SU-DHL-6 (cell line): ENCODE measurements around the gene ROS1.

Experiments
- EZH2phosphoT487 ChIP-seq: fragments of 200-600 bp; sonication (generic), shearing (Covaris generic); conservative IDR thresholded peaks from 2 replicates; pipeline ENCODE4 v1.6.1; 2018; ENCODE audit warnings: mild to moderate bottlenecking, antibody characterized with exemption, low read length, moderate library complexity, mixed read lengths
- TF ChIP-seq, protein P1 (sequence below): fragments of 200-600 bp; sonication (generic); IDR thresholded peaks from one replicate; pipeline ENCODE4 v1.5.1; 2017; ENCODE audit warnings: antibody characterized with exemption, mild to moderate bottlenecking, low read length, moderate library complexity; ENCODE audit not compliant: insufficient read depth, poor library complexity, severe bottlenecking

DNA sequence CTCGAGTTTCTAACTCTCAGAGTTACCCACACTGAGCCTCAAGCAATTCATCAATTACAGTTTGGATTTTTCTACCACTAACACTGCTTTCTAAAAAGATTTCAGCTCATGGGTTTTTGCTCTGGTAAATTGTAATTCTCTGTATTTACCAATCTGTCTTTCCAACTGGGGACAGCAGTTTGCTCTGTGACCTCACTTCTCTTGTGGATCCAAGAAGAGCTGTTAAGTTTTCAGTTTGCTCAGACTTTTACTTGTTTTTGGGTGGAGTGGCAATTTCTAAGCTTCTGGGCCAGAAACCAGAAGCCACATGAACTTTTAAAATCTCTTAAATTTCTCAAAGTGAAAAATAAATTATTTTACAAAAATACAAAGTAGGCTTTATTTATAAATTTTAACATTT, 74.2 kb downstream of the ROS1 start:
- TF ChIP-seq, protein P1, sequence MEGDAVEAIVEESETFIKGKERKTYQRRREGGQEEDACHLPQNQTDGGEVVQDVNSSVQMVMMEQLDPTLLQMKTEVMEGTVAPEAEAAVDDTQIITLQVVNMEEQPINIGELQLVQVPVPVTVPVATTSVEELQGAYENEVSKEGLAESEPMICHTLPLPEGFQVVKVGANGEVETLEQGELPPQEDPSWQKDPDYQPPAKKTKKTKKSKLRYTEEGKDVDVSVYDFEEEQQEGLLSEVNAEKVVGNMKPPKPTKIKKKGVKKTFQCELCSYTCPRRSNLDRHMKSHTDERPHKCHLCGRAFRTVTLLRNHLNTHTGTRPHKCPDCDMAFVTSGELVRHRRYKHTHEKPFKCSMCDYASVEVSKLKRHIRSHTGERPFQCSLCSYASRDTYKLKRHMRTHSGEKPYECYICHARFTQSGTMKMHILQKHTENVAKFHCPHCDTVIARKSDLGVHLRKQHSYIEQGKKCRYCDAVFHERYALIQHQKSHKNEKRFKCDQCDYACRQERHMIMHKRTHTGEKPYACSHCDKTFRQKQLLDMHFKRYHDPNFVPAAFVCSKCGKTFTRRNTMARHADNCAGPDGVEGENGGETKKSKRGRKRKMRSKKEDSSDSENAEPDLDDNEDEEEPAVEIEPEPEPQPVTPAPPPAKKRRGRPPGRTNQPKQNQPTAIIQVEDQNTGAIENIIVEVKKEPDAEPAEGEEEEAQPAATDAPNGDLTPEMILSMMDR: no peak
- no peak for TF ChIP-seq EZH2phosphoT487
